ENCODE results near the gene CPNE1. TPM values are rescaled to one million over a fixed set of nuclear protein-coding genes. Genes with fewer than 3 reads are reported as not detected.
"Not testable (repeated sequence)": the region's sequence is repeated elsewhere in the genome, so short reads cannot be mapped to it uniquely, and the experiment has no call there.

The CPNE1 gene
- total RNA-seq, 1 experiment from 2014 or later: 216 TPM

- not testable (repeated sequence) for H3K27ac ChIP-seq (ENCODE audit: low read length); H3K9me2 ChIP-seq (replicated peaks; ENCODE audit: insufficient read depth, low read length); H2AFZ ChIP-seq (ENCODE audit: low read length); H3K27me3 ChIP-seq (ENCODE audit: low read length); DNase-seq; H3K4me3 ChIP-seq (ENCODE audit: low read length); H3K9me3 ChIP-seq (ENCODE audit: low read length); H3K4me2 ChIP-seq (ENCODE audit: low read depth, low read length, poor library complexity, severe bottlenecking); H3K9ac ChIP-seq (ENCODE audit: low read length)
- H3K4me1 ChIP-seq (ENCODE audit: low read length): peaks cover 12% of the 10 kb centered on the region; the same call in 1 of the 2 replicates
- peaks cover 42% of the 10 kb centered on the region for H3K79me2 ChIP-seq (ENCODE audit: low read length)
- peaks cover 42% of the 10 kb centered on the region for H4K20me1 ChIP-seq (ENCODE audit: insufficient read depth, low read depth, low read length)
- H3K36me3 ChIP-seq (ENCODE audit: insufficient read depth, low read length): peaks cover 87% of the 10 kb centered on the region
Measured at GRCh38 chr20:35706591-35707529, 42.2 kb upstream of the CPNE1 start.

- H4K20me1 ChIP-seq (ENCODE audit: insufficient read depth, low read depth, low read length): peaks cover 33% of the 10 kb centered on the region
- not testable (repeated sequence) for H3K27ac ChIP-seq (ENCODE audit: low read length); DNase-seq; H3K4me3 ChIP-seq (ENCODE audit: low read length); H3K27me3 ChIP-seq (ENCODE audit: low read length); H3K9ac ChIP-seq (ENCODE audit: low read length); H3K9me2 ChIP-seq (replicated peaks; ENCODE audit: insufficient read depth, low read length); H2AFZ ChIP-seq (ENCODE audit: low read length); H3K9me3 ChIP-seq (ENCODE audit: low read length); H3K4me2 ChIP-seq (ENCODE audit: low read depth, low read length, poor library complexity, severe bottlenecking)
- peaks cover 77% of the 10 kb centered on the region for H3K36me3 ChIP-seq (ENCODE audit: insufficient read depth, low read length)
- H3K4me1 ChIP-seq (ENCODE audit: low read length): peaks cover 13% of the 10 kb centered on the region
- H3K79me2 ChIP-seq (ENCODE audit: low read length): peaks cover 33% of the 10 kb centered on the region
Measured at GRCh38 chr20:35705894-35706293, 41.2 kb upstream of the CPNE1 start.

- Histone ChIP-seq H4K20me1 (ENCODE audit: insufficient read depth, low read depth, low read length) (peaks cover 23% of the 10 kb centered on the region; the same call in 1 of the 2 replicates), H3K27ac (ENCODE audit: low read length) (no peak overlapping the region)
Measured at GRCh38 chr20:35704514-35705261, 40.0 kb upstream of the CPNE1 start.

GRCh38 chr20:35702824-35703695 lies 38.4 kb upstream of the CPNE1 start:
- H3K9me2 ChIP-seq (replicated peaks; ENCODE audit: insufficient read depth, low read length): no peaks in the 10 kb centered on the region
- peaks cover 19% of the 10 kb centered on the region for H3K79me2 ChIP-seq (ENCODE audit: low read length)

More at GRCh38 chr20:35704514-35705261, 40.0 kb upstream of the CPNE1 start:
- no peak overlapping the region for H3K4me3 ChIP-seq (ENCODE audit: low read length)
- no peak for DNase-seq
- no peak overlapping the region for H2AFZ ChIP-seq (ENCODE audit: low read length)
- no peak overlapping the region for H3K4me2 ChIP-seq (ENCODE audit: low read depth, low read length, poor library complexity, severe bottlenecking)
- no peaks in the 10 kb centered on the region for H3K27me3 ChIP-seq (ENCODE audit: low read length)
- no peaks in the 10 kb centered on the region for H3K9me3 ChIP-seq (ENCODE audit: low read length)
- no peak overlapping the region for H3K9ac ChIP-seq (ENCODE audit: low read length)
- peaks cover 23% of the 10 kb centered on the region for H3K79me2 ChIP-seq (ENCODE audit: low read length)
- H3K9me2 ChIP-seq (replicated peaks; ENCODE audit: insufficient read depth, low read length): no peaks in the 10 kb centered on the region
- H3K4me1 ChIP-seq (ENCODE audit: low read length): peaks cover 23% of the 10 kb centered on the region
- peaks cover 65% of the 10 kb centered on the region for H3K36me3 ChIP-seq (ENCODE audit: insufficient read depth, low read length)

GRCh38 chr20:35702051-35702823 lies 37.5 kb upstream of the CPNE1 start:
- Histone ChIP-seq H4K20me1 (ENCODE audit: insufficient read depth, low read depth, low read length) (peaks cover 8% of the 10 kb centered on the region; the same call in 1 of the 2 replicates), H3K79me2 (ENCODE audit: low read length) (peaks cover 23% of the 10 kb centered on the region), H3K4me3 (ENCODE audit: low read length) (no peak overlapping the region), H3K36me3 (ENCODE audit: insufficient read depth, low read length) (peaks cover 42% of the 10 kb centered on the region), H3K9me3 (ENCODE audit: low read length) (no peaks in the 10 kb centered on the region), H3K4me1 (ENCODE audit: low read length) (peaks cover 35% of the 10 kb centered on the region), H3K9me2 (replicated peaks; ENCODE audit: insufficient read depth, low read length) (no peaks in the 10 kb centered on the region), H3K4me2 (ENCODE audit: low read depth, low read length, poor library complexity, severe bottlenecking) (peak overlapping the region; percentile 11), H3K27me3 (ENCODE audit: low read length) (no peaks in the 10 kb centered on the region), H3K9ac (ENCODE audit: low read length) (no peak overlapping the region), H2AFZ (ENCODE audit: low read length) (no peak overlapping the region), H3K27ac (ENCODE audit: low read length) (peak overlapping the region; percentile 20; the same call in 1 of the 2 replicates)
- DNase-seq: peak; percentile 48

More at GRCh38 chr20:35702824-35703695, 38.4 kb upstream of the CPNE1 start:
- peaks cover 10% of the 10 kb centered on the region; the same call in 1 of the 2 replicates for H4K20me1 ChIP-seq (ENCODE audit: insufficient read depth, low read depth, low read length)
- H3K4me1 ChIP-seq (ENCODE audit: low read length): peaks cover 27% of the 10 kb centered on the region
- no peak overlapping the region for H3K27ac ChIP-seq (ENCODE audit: low read length)
- H3K9me3 ChIP-seq (ENCODE audit: low read length): no peaks in the 10 kb centered on the region
- no peak overlapping the region for H3K4me3 ChIP-seq (ENCODE audit: low read length)
- no peak overlapping the region for H3K4me2 ChIP-seq (ENCODE audit: low read depth, low read length, poor library complexity, severe bottlenecking)
- H3K36me3 ChIP-seq (ENCODE audit: insufficient read depth, low read length): peaks cover 49% of the 10 kb centered on the region
- H3K9ac ChIP-seq (ENCODE audit: low read length): no peak overlapping the region
- H3K27me3 ChIP-seq (ENCODE audit: low read length): no peaks in the 10 kb centered on the region
- no peak overlapping the region for H2AFZ ChIP-seq (ENCODE audit: low read length)
- no peak for DNase-seq

- Histone ChIP-seq H3K36me3 (ENCODE audit: insufficient read depth, low read length) (peaks cover 30% of the 10 kb centered on the region), H3K4me1 (ENCODE audit: low read length) (peaks cover 37% of the 10 kb centered on the region), H2AFZ (ENCODE audit: low read length) (no peak overlapping the region), H3K9ac (ENCODE audit: low read length) (peak overlapping the region; percentile 94), H3K9me2 (replicated peaks; ENCODE audit: insufficient read depth, low read length) (no peaks in the 10 kb centered on the region), H3K4me3 (ENCODE audit: low read length) (peak overlapping the region; percentile 94), H3K79me2 (ENCODE audit: low read length) (peaks cover 30% of the 10 kb centered on the region), H3K9me3 (ENCODE audit: low read length) (no peaks in the 10 kb centered on the region), H3K27me3 (ENCODE audit: low read length) (no peaks in the 10 kb centered on the region), H3K4me2 (ENCODE audit: low read depth, low read length, poor library complexity, severe bottlenecking) (peak overlapping the region; percentile 79), H4K20me1 (ENCODE audit: insufficient read depth, low read depth, low read length) (peaks cover 4% of the 10 kb centered on the region; the same call in 1 of the 2 replicates), H3K27ac (ENCODE audit: low read length) (peak overlapping the region; percentile 74)
- DNase-seq: no peak
Measured at GRCh38 chr20:35700625-35701148, 36.0 kb upstream of the CPNE1 start.
